ENCODE data around the gene FEN1.

FEN1 gene

DNA sequence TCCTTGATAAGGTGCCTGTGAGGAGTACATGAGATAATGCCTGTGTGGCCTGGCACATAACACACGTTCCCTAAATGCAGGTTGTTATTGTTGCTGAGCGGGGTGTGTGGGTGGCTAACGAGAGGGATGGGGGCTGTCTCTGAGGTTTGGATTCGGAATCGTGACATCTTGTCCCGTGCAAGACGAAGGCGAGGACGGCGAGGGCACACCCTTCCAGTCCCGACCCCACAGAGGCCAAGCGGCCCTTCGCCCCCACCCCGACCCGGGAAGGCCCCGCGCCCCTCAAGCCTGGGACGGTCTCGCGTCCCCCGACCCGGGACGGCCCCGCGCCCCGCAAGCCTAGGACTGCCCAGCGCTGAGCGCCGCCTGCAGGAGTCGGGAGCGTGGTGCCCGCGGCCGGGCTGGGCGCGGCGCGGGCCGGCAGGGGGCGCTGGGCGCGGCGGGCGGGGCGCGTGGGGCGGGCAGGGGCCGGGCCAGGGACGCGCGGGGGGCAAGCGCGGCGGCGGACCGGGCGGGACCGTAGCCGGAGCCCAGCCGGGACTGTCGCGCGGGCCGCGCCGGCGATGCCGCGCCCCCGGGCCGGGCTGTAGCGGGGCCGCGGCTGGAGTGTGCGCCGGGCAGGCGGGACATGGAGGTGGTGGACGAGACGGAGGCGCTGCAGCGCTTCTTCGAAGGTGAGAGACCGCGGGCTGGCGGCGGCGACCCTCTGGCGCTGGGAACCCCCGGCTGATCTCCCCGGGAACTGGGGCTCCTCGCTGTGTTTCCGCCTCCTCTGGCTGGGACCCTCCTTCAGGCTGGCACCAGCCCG lies 40.4 kb upstream of the FEN1 start, which contains the start of gene MYRF:
MYRF (plus strand) TSS at position 520 of the 808 bp plus-strand sequence; CDS start at position 629, 109 bp downstream.
- no peak within 1 kb of the TSS for H3K4me3 ChIP-seq (ENCODE audit: low read depth, low read length)
- DNase-seq (ENCODE audit: low read depth): peak; percentile 53
- TF ChIP-seq CTCF (IDR thresholded peaks at IDR 0.05; ENCODE audit: low read depth, low read length) (peak; percentile 43), POLR2A (IDR thresholded peaks at IDR 0.05; ENCODE audit: extremely low read depth, insufficient read length) (no peak), MYC (IDR thresholded peaks at IDR 0.05; ENCODE audit: low read depth, low read length) (no peak)
- TF ChIP-seq, protein P1, sequence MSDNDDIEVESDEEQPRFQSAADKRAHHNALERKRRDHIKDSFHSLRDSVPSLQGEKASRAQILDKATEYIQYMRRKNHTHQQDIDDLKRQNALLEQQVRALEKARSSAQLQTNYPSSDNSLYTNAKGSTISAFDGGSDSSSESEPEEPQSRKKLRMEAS (IDR thresholded peaks at IDR 0.05; ENCODE audit: low read depth, low read length): no peak

- no peak overlapping the region for H3K4me3 ChIP-seq (ENCODE audit: low read depth, low read length)
- no peak for DNase-seq (ENCODE audit: low read depth)
- TF ChIP-seq MYC (IDR thresholded peaks at IDR 0.05; ENCODE audit: low read depth, low read length) (no peak), POLR2A (IDR thresholded peaks at IDR 0.05; ENCODE audit: extremely low read depth, insufficient read length) (no peak), CTCF (IDR thresholded peaks at IDR 0.05; ENCODE audit: low read depth, low read length) (no peak)
- TF ChIP-seq, protein P1 (IDR thresholded peaks at IDR 0.05; ENCODE audit: low read depth, low read length): no peak
Observed at GRCh38 chr11:61752925-61753521, 39.7 kb upstream of the FEN1 start.

- TF ChIP-seq, protein P1 (IDR thresholded peaks at IDR 0.05; ENCODE audit: low read depth, low read length): no peak
- TF ChIP-seq POLR2A (IDR thresholded peaks at IDR 0.05; ENCODE audit: extremely low read depth, insufficient read length): no peak
- no peak for TF ChIP-seq CTCF (IDR thresholded peaks at IDR 0.05; ENCODE audit: low read depth, low read length)
- TF ChIP-seq MYC (IDR thresholded peaks at IDR 0.05; ENCODE audit: low read depth, low read length): no peak
- H3K4me3 ChIP-seq (ENCODE audit: low read depth, low read length): no peak overlapping the region
- DNase-seq (ENCODE audit: low read depth): no peak
Observed at GRCh38 chr11:61753672-61754071, 39.0 kb upstream of the FEN1 start.

- no peak for DNase-seq (ENCODE audit: low read depth)
- TF ChIP-seq, protein P1 (IDR thresholded peaks at IDR 0.05; ENCODE audit: low read depth, low read length): no peak
- TF ChIP-seq POLR2A (IDR thresholded peaks at IDR 0.05; ENCODE audit: extremely low read depth, insufficient read length): no peak
- TF ChIP-seq CTCF (IDR thresholded peaks at IDR 0.05; ENCODE audit: low read depth, low read length): no peak
- no peak for TF ChIP-seq MYC (IDR thresholded peaks at IDR 0.05; ENCODE audit: low read depth, low read length)
- no peak overlapping the region for H3K4me3 ChIP-seq (ENCODE audit: low read depth, low read length)
Observed at GRCh38 chr11:61754534-61755482, 37.9 kb upstream of the FEN1 start.

DNA sequence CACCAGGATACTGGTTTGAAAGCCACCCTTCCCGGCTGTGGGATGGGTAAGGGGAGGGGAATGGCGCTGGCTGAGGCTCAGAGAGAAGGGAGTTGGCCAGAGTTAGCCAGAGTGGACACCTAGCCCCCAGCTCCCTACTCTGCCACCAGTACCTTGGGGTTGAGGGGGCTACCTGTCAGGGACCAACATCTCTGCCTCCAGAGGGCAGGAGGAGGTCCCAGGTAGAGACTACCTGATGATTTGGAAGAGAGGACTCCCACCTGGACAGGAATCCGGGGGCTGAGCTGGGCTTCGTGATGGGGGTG lies 36.6 kb upstream of the FEN1 start:
- no peak overlapping the region for H3K4me3 ChIP-seq (ENCODE audit: low read depth, low read length)
- TF ChIP-seq CTCF (IDR thresholded peaks at IDR 0.05; ENCODE audit: low read depth, low read length): no peak
- no peak for TF ChIP-seq MYC (IDR thresholded peaks at IDR 0.05; ENCODE audit: low read depth, low read length)
- no peak for TF ChIP-seq POLR2A (IDR thresholded peaks at IDR 0.05; ENCODE audit: extremely low read depth, insufficient read length)
- TF ChIP-seq, protein P1 (IDR thresholded peaks at IDR 0.05; ENCODE audit: low read depth, low read length): no peak
- no peak for DNase-seq (ENCODE audit: low read depth)

All from NB4 (cell line).